PC-9 (cell line): ENCODE measurements around the gene SSC5D. TPM values are rescaled to one million over a fixed set of nuclear protein-coding genes. Genes with fewer than 3 reads are reported as not detected.
"Not testable (repeated sequence)": the region's sequence is repeated elsewhere in the genome, so short reads cannot be mapped to it uniquely, and the experiment has no call there.

Experiments
- BruUV-seq: library from RNA; stranded (reverse); fragments of 400-500 nt; replicated peaks from 2 replicates; lab custom pipeline; 2021; lab: Mats Ljungman, UMichigan
- CTCF ChIA-PET: fragments of 300-600 bp; sonication (Branson Sonifier 250); formaldehyde crosslinking; loops from one replicate; lab custom pipeline; 2022; ENCODE audit warnings: antibody characterized with exemption; lab: Charles Lee
- POLR2A ChIA-PET: fragments of 300-600 bp; sonication (Branson Sonifier 250); formaldehyde crosslinking; loops from one replicate; lab custom pipeline; 2022; ENCODE audit warnings: antibody characterized with exemption; ENCODE audit not compliant: unreplicated experiment; lab: Charles Lee
- DNase-seq, 2 experiments: peaks; one replicate each; pipeline versions ENCODE4 v3.0.0 to v3.0.0-alpha.2; 2015 to 2022; ENCODE audit warnings: mixed read lengths in 1 of 2
- H2AFZ ChIP-seq: fragments of 200-600 bp; sonication (generic); 2 replicates; pipeline ENCODE4 v1.8.1; 2017; ENCODE audit warnings: antibody characterized with exemption
- H3F3A ChIP-seq: fragments of 200-600 bp; sonication (generic); 2 replicates; pipeline ENCODE4 v1.8.1; 2017; ENCODE audit warnings: antibody characterized with exemption, mild to moderate bottlenecking, low read depth; ENCODE audit not compliant: insufficient read depth
- H3K27ac ChIP-seq: fragments of 200-600 bp; sonication (generic); 2 replicates; pipeline ENCODE4 v1.6.1; 2016; ENCODE audit warnings: mixed run types
- H3K27me3 ChIP-seq: fragments of 200-600 bp; sonication (generic); 2 replicates; pipeline ENCODE4 v1.6.1; 2016; ENCODE audit warnings: low read depth, mixed run types; ENCODE audit not compliant: insufficient read depth
- H3K36me3 ChIP-seq: fragments of 200-600 bp; sonication (generic); 2 replicates; pipeline ENCODE4 v1.6.1; 2016; ENCODE audit warnings: low read depth, mixed run types
- H3K4me1 ChIP-seq: fragments of 200-600 bp; sonication (generic); replicated peaks from 2 replicates; pipeline ENCODE4 v1.6.1; 2016; ENCODE audit warnings: mixed run types; ENCODE audit not compliant: insufficient read depth
- H3K4me2 ChIP-seq: fragments of 200-600 bp; sonication (generic); 2 replicates; pipeline ENCODE4 v1.6.1; 2017; ENCODE audit warnings: mixed run types
- H3K4me3 ChIP-seq: fragments of 200-600 bp; sonication (generic); 2 replicates; pipeline ENCODE4 v1.6.1; 2016; ENCODE audit warnings: mixed run types
- H3K79me2 ChIP-seq: fragments of 200-600 bp; sonication (generic); 2 replicates; pipeline ENCODE4 v1.6.1; 2017; ENCODE audit warnings: low read depth, mixed run types
- H3K9me2 ChIP-seq: fragments of 200-600 bp; sonication (generic); 2 replicates; pipeline ENCODE4 v1.8.1; 2017; ENCODE audit warnings: mild to moderate bottlenecking; ENCODE audit not compliant: insufficient read depth
- H3K9me3 ChIP-seq: fragments of 200-600 bp; sonication (generic); 2 replicates; pipeline ENCODE4 v1.8.1; 2016; ENCODE audit warnings: low read depth; ENCODE audit not compliant: insufficient read depth
- H4K20me1 ChIP-seq: fragments of 200-600 bp; sonication (generic); 2 replicates; pipeline ENCODE4 v1.8.1; 2017; ENCODE audit not compliant: insufficient read depth
- EZH2 ChIP-seq: fragments of 200-600 bp; sonication (generic); IDR thresholded peaks from 2 replicates; pipeline ENCODE4 v1.8.0; 2017; ENCODE audit warnings: antibody characterized with exemption, low read depth
- intact Hi-C: fragments of 100-400 bp; cut with micrococcal nuclease; formaldehyde crosslinking; loops from one replicate; pipeline ENCODE4 v1.10.0; 2022; ENCODE audit not compliant: unreplicated experiment
- total RNA-seq: library from RNA; stranded (reverse); gene quantifications from 2 replicates; pipeline ENCODE4 v1.2.3, GENCODE V29; 2021
- TF ChIP-seq, protein P1 (sequence below): fragments of 200-600 bp; sonication (generic); conservative IDR thresholded peaks from 2 replicates; pipeline ENCODE4 v1.6.1; 2017; ENCODE audit warnings: mixed run types, antibody characterized with exemption, mild to moderate bottlenecking, moderate library complexity

Gene SSC5D
- total RNA-seq, 1 experiment from 2014 or later, result 3.9 TPM

DNA sequence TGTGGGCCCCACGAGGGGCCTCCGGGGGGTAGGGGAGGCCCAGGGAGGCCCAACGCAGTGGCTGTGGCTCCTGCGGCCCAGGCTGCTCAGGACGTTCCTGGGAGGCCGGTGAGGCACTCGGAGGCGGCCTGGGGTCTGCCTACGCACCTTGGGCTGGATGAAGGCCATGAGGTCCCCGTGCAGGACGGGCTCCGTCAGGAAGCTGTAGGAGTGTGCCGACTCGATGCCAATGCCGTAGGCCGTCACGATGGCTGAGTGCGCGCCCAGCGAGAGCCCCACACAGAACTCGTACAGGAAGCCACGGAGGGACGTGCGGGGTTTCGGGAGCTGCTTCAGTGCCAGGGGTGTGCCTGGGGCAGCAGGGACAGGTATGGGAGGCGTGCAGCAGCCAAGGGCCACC is 42.8 kb downstream of the SSC5D start:
- H4K20me1 ChIP-seq, result no peaks in the 10 kb centered on the region
- H3F3A ChIP-seq, result peaks cover 30% of the 10 kb centered on the region; the same call in 1 of the 2 replicates
- intact Hi-C loops, result no loop called here
- no peak for DNase-seq
- no peak overlapping the region for H2AFZ ChIP-seq
- no peak overlapping the region for H3K27ac ChIP-seq
- no peak for TF ChIP-seq EZH2
- TF ChIP-seq, protein P1, sequence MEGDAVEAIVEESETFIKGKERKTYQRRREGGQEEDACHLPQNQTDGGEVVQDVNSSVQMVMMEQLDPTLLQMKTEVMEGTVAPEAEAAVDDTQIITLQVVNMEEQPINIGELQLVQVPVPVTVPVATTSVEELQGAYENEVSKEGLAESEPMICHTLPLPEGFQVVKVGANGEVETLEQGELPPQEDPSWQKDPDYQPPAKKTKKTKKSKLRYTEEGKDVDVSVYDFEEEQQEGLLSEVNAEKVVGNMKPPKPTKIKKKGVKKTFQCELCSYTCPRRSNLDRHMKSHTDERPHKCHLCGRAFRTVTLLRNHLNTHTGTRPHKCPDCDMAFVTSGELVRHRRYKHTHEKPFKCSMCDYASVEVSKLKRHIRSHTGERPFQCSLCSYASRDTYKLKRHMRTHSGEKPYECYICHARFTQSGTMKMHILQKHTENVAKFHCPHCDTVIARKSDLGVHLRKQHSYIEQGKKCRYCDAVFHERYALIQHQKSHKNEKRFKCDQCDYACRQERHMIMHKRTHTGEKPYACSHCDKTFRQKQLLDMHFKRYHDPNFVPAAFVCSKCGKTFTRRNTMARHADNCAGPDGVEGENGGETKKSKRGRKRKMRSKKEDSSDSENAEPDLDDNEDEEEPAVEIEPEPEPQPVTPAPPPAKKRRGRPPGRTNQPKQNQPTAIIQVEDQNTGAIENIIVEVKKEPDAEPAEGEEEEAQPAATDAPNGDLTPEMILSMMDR, result no peak
- ChIA-PET POLR2A (no interaction called here), CTCF (no interaction called here)
- H3K36me3 ChIP-seq, result no peaks in the 10 kb centered on the region
- H3K9me2 ChIP-seq, result no peaks in the 10 kb centered on the region
- H3K9me3 ChIP-seq, result no peaks in the 10 kb centered on the region
- no peak overlapping the region for H3K4me2 ChIP-seq
- no peaks in the 10 kb centered on the region for H3K27me3 ChIP-seq
- H3K4me3 ChIP-seq, result no peak overlapping the region
- peaks cover 9% of the 10 kb centered on the region for H3K4me1 ChIP-seq
- no TSS peak for BruUV-seq
- no peaks in the 10 kb centered on the region for H3K79me2 ChIP-seq

DNA sequence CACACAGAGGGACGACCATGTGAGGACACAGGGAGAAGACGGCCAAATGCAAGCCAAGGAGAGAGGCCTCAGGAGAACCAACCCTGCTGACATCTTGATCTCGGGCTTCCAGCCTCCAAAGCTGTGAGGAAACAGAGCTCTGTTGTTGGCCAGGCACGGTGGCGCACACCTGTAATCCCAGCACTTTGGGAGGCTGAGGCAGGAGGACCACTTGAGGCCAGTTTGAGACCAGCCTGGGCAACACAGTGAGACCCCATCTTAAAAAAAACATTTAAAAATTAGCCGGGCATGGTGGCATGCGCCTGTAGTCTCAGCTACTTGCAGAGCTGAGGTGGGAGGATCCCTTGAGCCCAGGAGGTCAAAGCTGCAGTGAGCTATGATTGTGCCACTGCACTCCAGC is 46.0 kb downstream of the SSC5D start:
- H3K9me3 ChIP-seq, H3K9me2 ChIP-seq, DNase-seq, BruUV-seq, H3K4me3 ChIP-seq, H3K27ac ChIP-seq, intact Hi-C loops, H3K27me3 ChIP-seq, H2AFZ ChIP-seq, H3K4me2 ChIP-seq, H3K36me3 ChIP-seq, H3K79me2 ChIP-seq, H4K20me1 ChIP-seq: not testable (repeated sequence)
- Histone ChIP-seq H3F3A (peaks cover 22% of the 10 kb centered on the region; the same call in 1 of the 2 replicates), H3K4me1 (peaks cover 19% of the 10 kb centered on the region)
- ChIA-PET CTCF (interaction anchor here (0.6 kb wide), 1 partner anchor 63 kb away, joined by 9 read pairs; no protein-coding TSS in a partner anchor), POLR2A (interaction anchor here (0.7 kb wide), 1 partner anchor 182 kb away, joined by 19 read pairs; no protein-coding TSS in a partner anchor)

DNA sequence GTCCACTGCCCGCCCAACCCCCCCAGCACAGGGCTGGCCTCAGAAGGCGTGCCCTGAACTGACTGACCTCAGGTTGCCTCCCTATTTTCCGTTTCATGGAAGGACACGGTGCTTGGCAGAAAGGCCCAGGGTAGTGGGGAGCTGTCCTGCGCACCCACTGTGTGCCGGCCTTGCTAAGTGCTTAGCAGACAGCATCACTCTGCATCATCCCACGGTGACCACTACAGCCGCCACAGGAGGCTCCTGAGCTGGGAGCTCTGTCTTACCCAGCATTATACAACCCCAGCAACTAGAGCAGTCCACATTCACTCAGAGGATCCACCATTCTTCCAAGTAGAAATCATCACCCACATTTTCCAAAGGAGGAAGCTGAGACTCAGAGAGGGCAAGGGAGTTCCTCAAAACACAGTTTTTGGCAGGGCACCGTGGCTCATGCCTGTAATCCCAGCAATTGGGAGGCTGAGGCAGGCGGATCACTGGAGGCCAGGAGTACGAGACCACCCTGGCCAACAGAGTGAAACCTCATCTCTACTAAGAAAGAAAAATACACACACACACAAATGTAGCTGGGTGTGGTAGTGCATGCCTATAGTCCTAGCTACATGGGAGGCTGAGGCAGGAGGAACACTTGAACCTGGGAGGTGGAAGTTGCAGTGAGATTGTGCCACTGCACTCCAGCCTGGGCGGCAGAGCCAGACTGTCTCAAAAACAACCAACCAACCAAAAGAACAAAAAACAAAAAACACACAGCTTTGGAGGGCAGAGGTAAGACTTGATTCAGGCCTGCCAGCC is 47.1 kb downstream of the SSC5D start:
- no peak for DNase-seq
- intact Hi-C loops, result no loop called here

More for the DNA sequence above, 47.1 kb downstream of the SSC5D start:
- H3K9me2 ChIP-seq, result no peaks in the 10 kb centered on the region
- H3K9me3 ChIP-seq, result no peaks in the 10 kb centered on the region
- peaks cover 19% of the 10 kb centered on the region for H3K4me1 ChIP-seq
- no peaks in the 10 kb centered on the region for H3K27me3 ChIP-seq
- no peaks in the 10 kb centered on the region for H4K20me1 ChIP-seq
- TF ChIP-seq EZH2, result no peak
- TF ChIP-seq, protein P1, result no peak
- H3F3A ChIP-seq, result peaks cover 32% of the 10 kb centered on the region
- H3K36me3 ChIP-seq, result no peaks in the 10 kb centered on the region
- no peak overlapping the region for H3K27ac ChIP-seq
- no peak overlapping the region for H3K4me2 ChIP-seq
- ChIA-PET CTCF (interaction anchor here (0.6 kb wide), 2 partner anchors 23 to 67 kb away, joined by 3 read pairs; no protein-coding TSS in a partner anchor), POLR2A (interaction anchor here (0.6 to 0.7 kb wide), 3 partner anchors 12 to 322 kb away, joined by 5 to 19 read pairs (median 5); no protein-coding TSS in a partner anchor)
- H2AFZ ChIP-seq, result no peak overlapping the region
- H3K79me2 ChIP-seq, result no peaks in the 10 kb centered on the region
- no peak overlapping the region for H3K4me3 ChIP-seq
- no TSS peak for BruUV-seq
